H1 (cell line): ENCODE measurements around the gene VSIG10. TPM values are rescaled to one million over a fixed set of nuclear protein-coding genes. Genes with fewer than 3 reads are reported as not detected.

Experiments
- CTCF ChIA-PET: fragments of 300-600 bp; sonication (Branson Sonifier 250); formaldehyde crosslinking; loops from one replicate; lab custom pipeline; 2021; ENCODE audit not compliant: partially characterized antibody; lab: Charles Lee
- POLR2A ChIA-PET: fragments of 300-600 bp; sonication (Branson Sonifier 250); formaldehyde crosslinking; loops from one replicate; lab custom pipeline; 2021; ENCODE audit warnings: inconsistent platforms; ENCODE audit not compliant: partially characterized antibody; lab: Charles Lee
- DNase-seq, 2 experiments: peaks; one replicate each; pipeline versions ENCODE4 v3.0.0 to v3.0.0-alpha.2; 2010 to 2022; ENCODE audit warnings: low spot score in 2 of 2, low read depth in 1 of 2, mixed read lengths in 1 of 2
- FAIRE-seq: peaks from 2 replicates; lab custom pipeline; 2011; peaks lifted over from hg19 to GRCh38; lab: Jason Lieb, UNC
- H2AFZ ChIP-seq: 2 replicates; pipeline ENCODE4 v1.8.1; 2012; ENCODE audit warnings: low read length, inconsistent platforms
- H2AK5ac ChIP-seq: 2 replicates; pipeline ENCODE4 v1.6.1; 2013; ENCODE audit warnings: low read depth, low read length
- H2BK120ac ChIP-seq: replicated peaks from 2 replicates; pipeline ENCODE3; 2013; ENCODE audit warnings: low read depth, low read length, inconsistent platforms
- H2BK12ac ChIP-seq: 2 replicates; pipeline ENCODE4 v1.6.1; 2013; ENCODE audit warnings: low read depth, low read length
- H2BK15ac ChIP-seq: 2 replicates; pipeline ENCODE4 v1.6.1; 2013; ENCODE audit warnings: low read length
- H2BK20ac ChIP-seq: 2 replicates; pipeline ENCODE4 v1.6.1; 2013; ENCODE audit warnings: low read length
- H2BK5ac ChIP-seq: 2 replicates; pipeline ENCODE4 v1.6.1; 2013; ENCODE audit warnings: low read depth, low read length
- H3K14ac ChIP-seq: 2 replicates; pipeline ENCODE4 v1.6.1; 2013; ENCODE audit warnings: inconsistent platforms; ENCODE audit not compliant: insufficient read length
- H3K18ac ChIP-seq: 2 replicates; pipeline ENCODE4 v1.6.1; 2013; ENCODE audit warnings: low read length; ENCODE audit errors: extremely low read depth
- H3K23ac ChIP-seq: 2 replicates; pipeline ENCODE4 v1.6.1; 2013; ENCODE audit warnings: inconsistent platforms; ENCODE audit not compliant: insufficient read length
- H3K23me2 ChIP-seq: 2 replicates; pipeline ENCODE4 v1.6.1; 2013; ENCODE audit warnings: low read depth, low read length
- H3K27ac ChIP-seq: 2 replicates; pipeline ENCODE4 v1.6.1; 2011; ENCODE audit warnings: low read depth, low read length, inconsistent platforms
- H3K27me3 ChIP-seq, 4 experiments: replicated peaks in 1 of 4; 1 replicate in 1 of 4; 2 replicates in 3 of 4; pipeline versions ENCODE4 v1.6.1 to v1.8.1; 2011 to 2013; ENCODE audit warnings: low read length in 3 of 4, mild to moderate bottlenecking in 3 of 4, inconsistent platforms in 2 of 4, mixed read lengths in 2 of 4, moderate library complexity in 1 of 4; ENCODE audit not compliant: control insufficient read depth in 3 of 4, insufficient read depth in 3 of 4; ENCODE audit errors: extremely low read depth in 1 of 4
- H3K36me3 ChIP-seq, 4 experiments: 2 replicates each; pipeline versions ENCODE4 v1.6.1 to v1.8.1; 2011 to 2013; ENCODE audit warnings: mild to moderate bottlenecking in 4 of 4, low read length in 3 of 4, moderate library complexity in 2 of 4, control low read depth in 1 of 4, inconsistent platforms in 1 of 4; ENCODE audit not compliant: insufficient read depth in 4 of 4, control insufficient read depth in 2 of 4
- H3K4ac ChIP-seq: replicated peaks from 2 replicates; pipeline ENCODE3; 2013; ENCODE audit warnings: low read length, low read depth, mixed read lengths, inconsistent platforms; ENCODE audit not compliant: insufficient read length
- H3K4me1 ChIP-seq, 4 experiments: replicated peaks in 1 of 4; 1 replicate in 1 of 4; 2 replicates in 3 of 4; pipeline versions ENCODE4 v1.6.1 to v1.8.1; 2011 to 2013; ENCODE audit warnings: low read length in 3 of 4, inconsistent platforms in 2 of 4, mixed read lengths in 1 of 4; ENCODE audit not compliant: insufficient read depth in 4 of 4, control insufficient read depth in 3 of 4
- H3K4me2 ChIP-seq, 2 experiments: 2 replicates each; pipeline versions ENCODE4 v1.6.1 to v1.8.1; 2011 to 2013; ENCODE audit warnings: low read depth in 2 of 2, low read length in 2 of 2, control low read depth in 1 of 2, inconsistent platforms in 1 of 2, mild to moderate bottlenecking in 1 of 2; ENCODE audit not compliant: insufficient read depth in 1 of 2
- H3K4me3 ChIP-seq, 4 experiments: fragments of 200-600, 300-600 bp in 1 of 4; sonication (generic), shearing (Covaris generic), sonication (Bioruptor Twin) in 1 of 4; 2 replicates each; pipeline versions ENCODE4 v1.5.1 to v1.8.1; 2011 to 2016; ENCODE audit warnings: low read length in 4 of 4, low read depth in 3 of 4, control low read depth in 2 of 4, inconsistent platforms in 2 of 4, mild to moderate bottlenecking in 2 of 4, mixed read lengths in 1 of 4, moderate library complexity in 1 of 4; ENCODE audit not compliant: insufficient read depth in 2 of 4; ENCODE audit errors: extremely low read depth in 1 of 4
- H3K56ac ChIP-seq: replicated peaks from 2 replicates; pipeline ENCODE3; 2013; ENCODE audit warnings: low read depth, mild to moderate bottlenecking, mixed read lengths, low read length, inconsistent platforms; ENCODE audit not compliant: insufficient read length
- H3K79me1 ChIP-seq: 2 replicates; pipeline ENCODE4 v1.6.1; 2013; ENCODE audit warnings: low read depth, low read length, control low read depth
- H3K79me2 ChIP-seq, 2 experiments: 2 replicates each; pipeline versions ENCODE4 v1.6.1 to v1.8.1; 2012 to 2013; ENCODE audit warnings: low read length in 2 of 2, mild to moderate bottlenecking in 2 of 2, inconsistent platforms in 1 of 2; ENCODE audit not compliant: insufficient read depth in 2 of 2, control insufficient read depth in 1 of 2
- H3K9ac ChIP-seq, 4 experiments: replicated peaks in 1 of 4; 1 replicate in 1 of 4; 2 replicates in 3 of 4; pipeline versions ENCODE4 v1.6.1 to v1.8.1; 2011 to 2013; ENCODE audit warnings: low read depth in 3 of 4, low read length in 3 of 4, control low read depth in 2 of 4, mild to moderate bottlenecking in 2 of 4, moderate library complexity in 2 of 4, inconsistent platforms in 1 of 4; ENCODE audit errors: extremely low read depth in 1 of 4
- H3K9me3 ChIP-seq, 2 experiments: 2 replicates each; pipeline versions ENCODE4 v1.6.1 to v1.8.1; 2012 to 2013; ENCODE audit warnings: mild to moderate bottlenecking in 2 of 2, moderate library complexity in 2 of 2, control low read depth in 1 of 2, inconsistent platforms in 1 of 2, low read depth in 1 of 2, low read length in 1 of 2, mixed read lengths in 1 of 2; ENCODE audit not compliant: insufficient read depth in 2 of 2
- H4K20me1 ChIP-seq, 2 experiments: replicated peaks in 1 of 2; 2 replicates each; pipeline versions ENCODE3 to v1.8.1; 2011 to 2013; ENCODE audit warnings: inconsistent platforms in 2 of 2, low read length in 2 of 2, mild to moderate bottlenecking in 1 of 2; ENCODE audit not compliant: insufficient read depth in 2 of 2, control insufficient read depth in 1 of 2
- H4K5ac ChIP-seq: 2 replicates; pipeline ENCODE4 v1.6.1; 2013; ENCODE audit warnings: low read length, low read depth, mixed read lengths, inconsistent platforms; ENCODE audit not compliant: insufficient read length
- H4K8ac ChIP-seq: 2 replicates; pipeline ENCODE4 v1.8.0; 2013; ENCODE audit warnings: mild to moderate bottlenecking, moderate library complexity, low read length, inconsistent platforms; ENCODE audit not compliant: insufficient read depth; ENCODE audit errors: extremely low read depth
- H4K91ac ChIP-seq: replicated peaks from 2 replicates; pipeline ENCODE3; 2013; ENCODE audit warnings: low read length, mixed read lengths, inconsistent platforms; ENCODE audit not compliant: insufficient read length
- CHD1 ChIP-seq: IDR thresholded peaks from 2 replicates; pipeline ENCODE4 v1.6.1; 2012; ENCODE audit warnings: low read depth, low read length, improper control_type of control experiment
- SIRT6 ChIP-seq: IDR thresholded peaks from one replicate; pipeline ENCODE4 v1.7.1; 2012; ENCODE audit warnings: low read length, inconsistent platforms
- WGBS, 2 experiments: shearing (Covaris generic) in 1 of 2; methylation state at CpG; one replicate each; pipeline versions ENCODE4 v1.1.6 to v1.1.7; 2013 to 2015; ENCODE audit warnings: low lambda C conversion rate in 2 of 2, mixed read lengths in 2 of 2, inconsistent platforms in 1 of 2, low coverage in 1 of 2, missing lambda C conversion rate in 1 of 2; ENCODE audit not compliant: insufficient replicate concordance in 2 of 2, insufficient coverage in 1 of 2, insufficient read length in 1 of 2; ENCODE audit errors: extremely low coverage in 1 of 2, missing lambda C conversion rate in 1 of 2; 5-methylcytosine and 5-hydroxymethylcytosine counted together
- polyA plus RNA-seq, 7 experiments: library from polyadenylated mRNA; depleted of rRNA in 3 of 7; stranded (reverse) in 5 of 7; unstranded in 2 of 7; fragments of >200 nt in 5 of 7; fragments of 200-250 nt in 2 of 7; gene quantifications; 1 replicate in 5 of 7; 2 replicates in 1 of 7; 4 replicates in 1 of 7; pipeline versions ENCODE4 v1.2.1 to v1.2.3, GENCODE V29; 2011 to 2013; ENCODE audit warnings: missing spikeins in 2 of 7, mixed read lengths in 2 of 7
- total RNA-seq: library from RNA; stranded (reverse); fragmentation: NEBNext Ultra II Directional; extraction: Animal tissue kit (Norgen Biotek cat#: 25700); gene quantifications from 2 replicates; pipeline ENCODE4 v1.2.1, GENCODE V29; 2021

Gene VSIG10
- total and polyA plus RNA-seq, 2 of the 8 experiments (the other 6 are each of a cell fraction or from before 2014, with no cell fraction given): 34.4 to 93.6 TPM

- Histone ChIP-seq H3K79me2 (peaks cover 0 to 3% of the 10 kb centered on the region in 2 experiments; a peak in 2 of 4 replicates), H3K23ac (no peak overlapping the region), H2BK12ac (no peak overlapping the region), H3K4me3 (no peak overlapping the region), H2BK120ac (no peak overlapping the region), H4K91ac (no peak overlapping the region), H3K56ac (no peak overlapping the region), H3K79me1 (no peaks in the 10 kb centered on the region), H3K36me3 (peaks cover 7 to 54% (median 27%) of the 10 kb centered on the region in 4 experiments), H3K4me2 (no peak overlapping the region), H2BK5ac (no peak overlapping the region), H2AK5ac (no peak overlapping the region), H2AFZ (no peak overlapping the region), H2BK15ac (no peak overlapping the region), H2BK20ac (no peak overlapping the region), H3K27me3 (no peaks in the 10 kb centered on the region; a peak in 1 of 7 replicates), H3K18ac (no peak overlapping the region), H4K8ac (no peak overlapping the region), H3K4me1 (no peaks in the 10 kb centered on the region), H3K4ac (no peak overlapping the region), H3K27ac (no peak overlapping the region), H3K9me3 (no peaks in the 10 kb centered on the region), H4K20me1 (peaks cover 0 to 2% of the 10 kb centered on the region in 2 experiments), H4K5ac (no peak overlapping the region), H3K14ac (no peak overlapping the region), H3K23me2 (no peaks in the 10 kb centered on the region), H3K9ac (no peak overlapping the region)
- ChIA-PET CTCF (interaction anchor here (0.6 kb wide), 1 partner anchor 12 kb away, joined by 3 read pairs; no protein-coding TSS in a partner anchor), POLR2A (interaction anchor here (1.3 to 2.1 kb wide), 3 partner anchors 10 to 14 kb away, joined by 5 to 8 read pairs (median 6); no protein-coding TSS in a partner anchor)
- WGBS, 2 experiments: 98% methylated on average over 4 of the region's 4 CpGs; no CpG with 5 or more reads in 1 of the 2 experiments
- FAIRE-seq (no peak), DNase-seq (no peak)
- TF ChIP-seq CHD1 (no peak), SIRT6 (no peak)
Measured at GRCh38 chr12:118046430-118046829, 57.4 kb downstream of the VSIG10 start.
